ENCODE results near the gene PRKCH.

The PRKCH gene

GRCh38 chr14:61499991-61500390, 178.6 kb downstream of the PRKCH start:
- Histone ChIP-seq H2AFZ (ENCODE audit: low read depth, low read length) (no peak overlapping the region), H3K4me3 (ENCODE audit: low read depth in 1 of 2, low read length in 2 of 2) (no peak overlapping the region), H3K27me3 (ENCODE audit: insufficient read depth, low read length, poor library complexity) (no peaks in the 10 kb centered on the region), H3K27ac (ENCODE audit: low read length) (peak overlapping the region; percentile 42), H3K4me1 (ENCODE audit: insufficient read depth, low read length) (peaks cover 69% of the 10 kb centered on the region), H3K36me3 (ENCODE audit: insufficient read depth, low read length) (peaks cover 41% of the 10 kb centered on the region), H4K20me1 (ENCODE audit: insufficient read depth, low read length) (no peaks in the 10 kb centered on the region), H3K9ac (ENCODE audit: low read depth, low read length) (no peak overlapping the region), H3K9me3 (ENCODE audit: insufficient read depth, low read length, severe bottlenecking) (no peaks in the 10 kb centered on the region), H3K79me2 (ENCODE audit: insufficient read depth, low read length) (peaks cover 30% of the 10 kb centered on the region), H3K4me2 (ENCODE audit: insufficient read depth, low read length) (no peak overlapping the region)
- DNase-seq (no peak), ATAC-seq (ENCODE audit: insufficient read depth, low read depth) (no peak)
- TF ChIP-seq, protein P1, sequence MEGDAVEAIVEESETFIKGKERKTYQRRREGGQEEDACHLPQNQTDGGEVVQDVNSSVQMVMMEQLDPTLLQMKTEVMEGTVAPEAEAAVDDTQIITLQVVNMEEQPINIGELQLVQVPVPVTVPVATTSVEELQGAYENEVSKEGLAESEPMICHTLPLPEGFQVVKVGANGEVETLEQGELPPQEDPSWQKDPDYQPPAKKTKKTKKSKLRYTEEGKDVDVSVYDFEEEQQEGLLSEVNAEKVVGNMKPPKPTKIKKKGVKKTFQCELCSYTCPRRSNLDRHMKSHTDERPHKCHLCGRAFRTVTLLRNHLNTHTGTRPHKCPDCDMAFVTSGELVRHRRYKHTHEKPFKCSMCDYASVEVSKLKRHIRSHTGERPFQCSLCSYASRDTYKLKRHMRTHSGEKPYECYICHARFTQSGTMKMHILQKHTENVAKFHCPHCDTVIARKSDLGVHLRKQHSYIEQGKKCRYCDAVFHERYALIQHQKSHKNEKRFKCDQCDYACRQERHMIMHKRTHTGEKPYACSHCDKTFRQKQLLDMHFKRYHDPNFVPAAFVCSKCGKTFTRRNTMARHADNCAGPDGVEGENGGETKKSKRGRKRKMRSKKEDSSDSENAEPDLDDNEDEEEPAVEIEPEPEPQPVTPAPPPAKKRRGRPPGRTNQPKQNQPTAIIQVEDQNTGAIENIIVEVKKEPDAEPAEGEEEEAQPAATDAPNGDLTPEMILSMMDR (IDR thresholded peaks at IDR 0.05; ENCODE audit: borderline replicate concordance, extremely low read depth, low read length, poor library complexity, severe bottlenecking) = no peak
- TF ChIP-seq EZH2 (IDR thresholded peaks at IDR 0.05; ENCODE audit: borderline replicate concordance, low read depth, low read length, severe bottlenecking) = no peak

- no peak for DNase-seq
- H3K79me2 ChIP-seq (ENCODE audit: insufficient read depth, low read length) = peaks cover 35% of the 10 kb centered on the region
- no peaks in the 10 kb centered on the region for H3K9me3 ChIP-seq (ENCODE audit: insufficient read depth, low read length, severe bottlenecking)
- no peak overlapping the region; the same call in 1 of the 2 replicates for H2AFZ ChIP-seq (ENCODE audit: low read depth, low read length)
- peak overlapping the region in 1 of 2 experiments; percentile 26; a peak in 1 of 4 replicates for H3K4me3 ChIP-seq (ENCODE audit: low read depth in 1 of 2, low read length in 2 of 2)
- no peaks in the 10 kb centered on the region for H3K27me3 ChIP-seq (ENCODE audit: insufficient read depth, low read length, poor library complexity)
- H3K4me2 ChIP-seq (ENCODE audit: insufficient read depth, low read length) = peak overlapping the region; percentile 54
- TF ChIP-seq, protein P1 (IDR thresholded peaks at IDR 0.05; ENCODE audit: borderline replicate concordance, extremely low read depth, low read length, poor library complexity, severe bottlenecking) = no peak
- TF ChIP-seq EZH2 (IDR thresholded peaks at IDR 0.05; ENCODE audit: borderline replicate concordance, low read depth, low read length, severe bottlenecking) = no peak
- no peaks in the 10 kb centered on the region for H4K20me1 ChIP-seq (ENCODE audit: insufficient read depth, low read length)
- H3K9ac ChIP-seq (ENCODE audit: low read depth, low read length) = peak overlapping the region; percentile 59
- no peak for ATAC-seq (ENCODE audit: insufficient read depth, low read depth)
- peaks cover 71% of the 10 kb centered on the region for H3K4me1 ChIP-seq (ENCODE audit: insufficient read depth, low read length)
- peak overlapping the region; percentile 99 for H3K27ac ChIP-seq (ENCODE audit: low read length)
- H3K36me3 ChIP-seq (ENCODE audit: insufficient read depth, low read length) = peaks cover 40% of the 10 kb centered on the region
These were observed 180.5 kb downstream of the PRKCH start for GRCh38 chr14:61501714-61502458.

DNA sequence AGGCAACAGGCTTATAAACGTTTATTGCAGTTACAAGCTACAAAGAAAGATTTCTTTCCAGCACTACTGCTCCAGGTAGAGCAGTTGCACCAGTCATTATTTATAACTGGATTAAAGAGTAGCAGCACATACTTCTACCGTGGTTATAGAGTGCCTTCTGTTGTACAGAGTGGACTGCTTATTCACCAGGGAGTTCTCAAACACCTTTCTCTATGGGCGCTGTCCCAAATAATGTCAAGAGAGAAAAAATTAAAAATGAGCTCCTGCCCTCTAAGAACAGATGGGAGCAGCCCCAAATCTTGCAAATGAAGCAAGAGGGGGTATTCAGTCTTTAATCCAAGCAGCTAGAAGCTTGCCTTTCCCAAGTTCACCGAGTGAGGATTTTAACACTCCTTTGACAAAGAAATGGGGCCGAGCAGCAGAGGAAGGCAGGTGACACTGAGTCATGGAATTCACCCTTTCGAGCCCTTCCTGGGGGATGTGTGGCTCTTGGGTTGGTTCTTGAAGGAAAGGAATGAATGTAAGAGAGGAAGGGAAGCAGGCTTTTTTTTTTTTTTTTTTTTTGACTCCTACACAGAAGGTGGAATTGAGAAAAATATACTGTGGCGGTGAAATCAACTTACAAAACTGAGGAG, 181.2 kb downstream of the PRKCH start:
- no peak for TF ChIP-seq EZH2 (IDR thresholded peaks at IDR 0.05; ENCODE audit: borderline replicate concordance, low read depth, low read length, severe bottlenecking)
- TF ChIP-seq, protein P1 (IDR thresholded peaks at IDR 0.05; ENCODE audit: borderline replicate concordance, extremely low read depth, low read length, poor library complexity, severe bottlenecking) = no peak
- Histone ChIP-seq H3K4me1 (ENCODE audit: insufficient read depth, low read length) (peaks cover 71% of the 10 kb centered on the region), H3K9me3 (ENCODE audit: insufficient read depth, low read length, severe bottlenecking) (no peaks in the 10 kb centered on the region), H3K27me3 (ENCODE audit: insufficient read depth, low read length, poor library complexity) (no peaks in the 10 kb centered on the region), H3K27ac (ENCODE audit: low read length) (peak overlapping the region; percentile 99), H3K79me2 (ENCODE audit: insufficient read depth, low read length) (peaks cover 32% of the 10 kb centered on the region), H3K4me3 (ENCODE audit: low read depth in 1 of 2, low read length in 2 of 2) (peak overlapping the region in 1 of 2 experiments; percentile 26; a peak in 2 of 4 replicates), H3K36me3 (ENCODE audit: insufficient read depth, low read length) (peaks cover 36% of the 10 kb centered on the region), H2AFZ (ENCODE audit: low read depth, low read length) (no peak overlapping the region; the same call in 1 of the 2 replicates), H3K4me2 (ENCODE audit: insufficient read depth, low read length) (peak overlapping the region; percentile 54), H3K9ac (ENCODE audit: low read depth, low read length) (peak overlapping the region; percentile 59), H4K20me1 (ENCODE audit: insufficient read depth, low read length) (no peaks in the 10 kb centered on the region)
- DNase-seq (no peak), ATAC-seq (ENCODE audit: insufficient read depth, low read depth) (peak; percentile 15; the same call in 1 of the 3 replicates)
